ENCODE results near the gene SULT1A2. TPM values are rescaled to one million over a fixed set of nuclear protein-coding genes. Genes with fewer than 3 reads are reported as not detected.
"Not testable (repeated sequence)": the region's sequence is repeated elsewhere in the genome, so short reads cannot be mapped to it uniquely, and the experiment has no call there.

SULT1A2 gene
- not detected for total RNA-seq

DNA sequence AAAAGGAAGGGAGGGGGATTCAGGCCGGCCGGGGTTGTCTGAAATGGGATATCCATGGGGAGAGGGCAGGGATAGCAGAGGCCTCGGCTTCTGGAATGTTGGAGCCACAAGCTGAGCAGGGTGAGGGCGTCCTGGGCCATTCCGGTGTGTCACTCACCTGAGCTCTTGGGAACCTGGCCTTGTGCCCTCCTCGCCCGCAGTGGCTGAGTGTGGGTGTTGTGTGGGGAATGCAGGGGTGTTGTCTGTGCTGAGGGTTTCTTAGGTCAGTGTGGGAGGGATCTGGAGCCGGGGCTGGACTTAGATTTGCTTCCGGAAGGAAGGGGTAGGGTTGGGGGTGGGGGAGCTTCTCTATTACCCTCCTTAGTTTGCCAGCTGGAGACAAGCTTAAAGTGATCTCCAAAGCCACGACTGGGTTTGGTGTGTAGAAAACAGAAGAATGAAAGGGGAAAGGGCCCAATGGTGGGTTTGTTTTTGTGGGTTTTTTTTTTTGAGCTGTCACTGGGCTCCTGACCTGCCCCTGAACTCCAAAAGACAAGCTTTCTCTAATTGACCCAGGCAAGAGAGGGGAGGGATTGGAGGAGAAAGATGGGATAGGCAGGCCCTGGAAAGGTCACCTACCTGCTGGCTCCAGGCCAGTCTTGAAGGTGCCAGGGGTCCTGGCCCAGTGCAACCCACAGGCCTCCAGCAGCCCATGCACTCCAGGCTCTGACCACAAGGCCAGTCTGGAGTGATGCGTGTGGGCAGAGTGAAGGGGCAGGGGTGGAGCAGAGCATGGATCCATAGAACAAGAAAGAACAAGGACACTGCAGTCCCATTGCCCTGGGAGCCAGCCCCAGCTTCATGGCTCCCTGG, at the start of gene SULT1A2:
TSS of gene SULT1A2 (minus strand) at position 211 of the 852 bp plus-strand sequence. CDS start 1,120 bp downstream, outside the sequence.
- intact Hi-C loops (cut with DNase I), result no loop called here
- Histone ChIP-seq H3K27ac (no peak within 1 kb of the TSS), H3K4me3 (no peak within 1 kb of the TSS)

DNA sequence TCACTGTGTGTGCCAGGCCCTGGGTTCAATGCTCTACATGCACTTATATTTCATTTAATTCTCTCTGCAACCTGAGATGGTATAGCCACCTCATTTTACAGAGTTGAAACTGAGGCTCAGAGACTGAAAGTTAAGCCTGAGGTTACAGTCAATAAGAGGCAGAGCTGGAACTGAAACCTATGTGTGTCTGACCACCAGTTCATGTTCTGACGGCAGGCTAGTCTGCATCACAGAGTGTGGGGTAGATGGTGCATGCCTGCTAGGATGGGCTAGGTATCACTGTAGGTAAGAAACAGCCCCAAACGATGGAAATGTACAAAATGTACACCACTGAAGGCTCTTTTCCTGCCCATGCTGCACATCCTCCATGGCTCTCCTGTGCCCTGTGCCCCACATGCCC, 43.1 kb upstream of the SULT1A2 start:
- H3K36me3 ChIP-seq; H3K4me1 ChIP-seq; H3K9me3 ChIP-seq; DNase-seq (ENCODE audit: extremely low spot score in 2 of 2); H3K27me3 ChIP-seq; H3K4me3 ChIP-seq; H3K27ac ChIP-seq; intact Hi-C loops (cut with DNase I): not testable (repeated sequence)

More for the DNA sequence above, at the start of gene SULT1A2:
- Histone ChIP-seq H3K9me3 (no peaks in the 10 kb centered on the region), H3K4me1 (no peaks in the 10 kb centered on the region), H3K27me3 (no peaks in the 10 kb centered on the region), H3K36me3 (no peaks in the 10 kb centered on the region)
- no peak for DNase-seq (ENCODE audit: extremely low spot score in 2 of 2)
- no peak for TF ChIP-seq POLR2A (IDR thresholded peaks at IDR 0.05)
- TF ChIP-seq, protein P1, sequence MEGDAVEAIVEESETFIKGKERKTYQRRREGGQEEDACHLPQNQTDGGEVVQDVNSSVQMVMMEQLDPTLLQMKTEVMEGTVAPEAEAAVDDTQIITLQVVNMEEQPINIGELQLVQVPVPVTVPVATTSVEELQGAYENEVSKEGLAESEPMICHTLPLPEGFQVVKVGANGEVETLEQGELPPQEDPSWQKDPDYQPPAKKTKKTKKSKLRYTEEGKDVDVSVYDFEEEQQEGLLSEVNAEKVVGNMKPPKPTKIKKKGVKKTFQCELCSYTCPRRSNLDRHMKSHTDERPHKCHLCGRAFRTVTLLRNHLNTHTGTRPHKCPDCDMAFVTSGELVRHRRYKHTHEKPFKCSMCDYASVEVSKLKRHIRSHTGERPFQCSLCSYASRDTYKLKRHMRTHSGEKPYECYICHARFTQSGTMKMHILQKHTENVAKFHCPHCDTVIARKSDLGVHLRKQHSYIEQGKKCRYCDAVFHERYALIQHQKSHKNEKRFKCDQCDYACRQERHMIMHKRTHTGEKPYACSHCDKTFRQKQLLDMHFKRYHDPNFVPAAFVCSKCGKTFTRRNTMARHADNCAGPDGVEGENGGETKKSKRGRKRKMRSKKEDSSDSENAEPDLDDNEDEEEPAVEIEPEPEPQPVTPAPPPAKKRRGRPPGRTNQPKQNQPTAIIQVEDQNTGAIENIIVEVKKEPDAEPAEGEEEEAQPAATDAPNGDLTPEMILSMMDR (IDR thresholded peaks at IDR 0.05), result no peak
- TF ChIP-seq POLR2AphosphoS5 (IDR thresholded peaks at IDR 0.05; ENCODE audit: insufficient read depth in 1 of 2, low read depth in 1 of 2), result no peak

DNA sequence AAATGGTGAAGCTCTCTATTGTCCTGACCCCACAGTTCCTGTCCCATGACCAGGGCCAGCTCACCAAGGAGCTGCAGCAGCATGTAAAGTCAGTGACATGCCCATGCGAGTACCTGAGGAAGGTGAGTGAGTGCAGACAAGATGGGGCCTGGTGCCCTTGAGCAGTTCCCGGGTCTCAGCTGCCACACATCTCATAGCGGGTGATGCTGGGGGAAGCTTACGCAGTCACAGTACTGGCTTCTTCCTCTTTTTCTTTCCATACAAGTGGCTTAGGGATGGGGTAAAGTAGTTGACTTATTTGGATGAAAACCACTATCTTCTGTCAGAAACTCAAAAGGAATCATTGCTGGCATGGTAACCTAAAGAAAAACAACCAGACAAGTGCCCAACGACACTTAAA, 41.5 kb upstream of the SULT1A2 start:
- H3K36me3 ChIP-seq; DNase-seq (ENCODE audit: extremely low spot score in 2 of 2); H3K9me3 ChIP-seq; H3K4me3 ChIP-seq; H3K4me1 ChIP-seq; H3K27ac ChIP-seq; H3K27me3 ChIP-seq; intact Hi-C loops (cut with DNase I): not testable (repeated sequence)

DNA sequence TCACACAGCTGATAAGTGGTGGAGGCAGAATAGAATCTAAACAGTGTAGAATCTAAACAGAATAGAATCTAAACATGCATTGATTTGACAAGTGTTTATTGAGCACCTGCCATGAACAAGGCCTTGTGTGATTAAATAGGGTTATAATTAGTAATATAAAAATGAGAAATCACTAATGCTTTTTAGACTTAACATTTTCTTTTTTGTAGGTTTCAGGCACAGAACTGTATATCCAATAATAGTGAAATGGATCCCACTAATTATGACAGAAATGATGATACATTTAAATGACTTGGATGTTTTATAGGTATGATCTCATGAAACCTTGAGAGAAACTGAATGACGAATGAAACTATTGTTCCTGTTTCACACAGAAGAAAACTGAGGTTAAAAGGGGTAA, 40.9 kb upstream of the SULT1A2 start, which contains the start of gene NPIPB8:
TSS of gene NPIPB8 (plus strand) at position 301 of the 400 bp plus-strand sequence. CDS start 296 bp downstream, outside the sequence.
- DNase-seq (ENCODE audit: extremely low spot score in 2 of 2); H3K4me1 ChIP-seq; H3K9me3 ChIP-seq; intact Hi-C loops (cut with DNase I); H3K36me3 ChIP-seq; H3K27me3 ChIP-seq; H3K4me3 ChIP-seq; H3K27ac ChIP-seq: not testable (repeated sequence)

DNA sequence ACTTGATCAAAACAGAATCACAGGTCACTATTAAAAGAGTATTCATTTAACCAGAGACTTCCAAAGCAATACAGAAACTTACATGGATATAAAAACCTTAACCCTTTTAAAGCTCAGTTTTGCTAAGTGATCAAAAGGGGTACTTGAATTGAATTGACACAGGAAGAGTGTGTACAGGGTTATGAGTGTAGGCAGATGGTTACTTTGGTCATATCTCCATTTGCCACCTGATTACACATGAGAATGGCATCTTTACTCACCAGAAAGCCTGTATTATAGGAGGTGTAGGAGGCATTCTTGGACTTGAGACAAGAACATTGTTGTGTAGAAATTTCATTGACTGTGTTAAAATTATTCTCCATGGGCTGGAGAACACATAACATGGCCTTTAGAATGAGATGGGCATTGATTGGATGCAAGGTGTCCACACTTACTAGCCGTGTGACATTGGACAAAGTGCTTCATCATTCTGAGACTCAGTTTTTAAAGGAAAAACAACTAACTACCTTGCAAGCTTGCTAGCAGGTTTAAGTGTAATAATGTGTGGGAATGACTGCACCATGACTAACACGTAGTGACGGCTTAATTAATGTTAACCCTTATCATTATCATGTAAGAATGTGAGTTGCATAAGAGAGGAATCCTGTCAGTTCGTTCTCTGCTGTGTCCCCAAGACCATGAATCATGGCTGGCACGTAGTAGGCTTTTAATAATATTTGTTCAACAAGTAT, 39.4 kb upstream of the SULT1A2 start:
- H3K4me3 ChIP-seq; intact Hi-C loops (cut with DNase I); H3K27ac ChIP-seq: not testable (repeated sequence)

DNA sequence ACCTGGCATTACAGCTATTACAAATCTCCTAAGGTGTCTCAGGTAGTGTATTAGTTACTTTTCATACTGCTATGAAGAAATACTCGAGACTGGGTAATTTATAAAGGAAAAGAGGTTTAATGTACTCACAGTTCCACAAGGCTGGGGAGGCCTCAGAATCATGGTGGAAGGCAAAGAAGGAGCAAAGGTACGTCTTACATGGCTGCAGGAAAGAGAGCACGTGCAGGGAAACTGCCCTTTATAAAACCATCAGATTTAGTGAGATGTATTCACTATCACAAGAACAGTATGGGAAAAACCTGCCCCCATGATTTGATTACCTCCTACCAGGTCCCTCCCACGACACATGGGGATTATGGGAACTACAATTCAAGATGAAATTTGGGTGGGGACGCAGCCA, 34.1 kb upstream of the SULT1A2 start:
- intact Hi-C loops (cut with DNase I), result not testable (repeated sequence)

More for the DNA sequence above, 39.4 kb upstream of the SULT1A2 start:
- H3K27me3 ChIP-seq; H3K4me1 ChIP-seq; DNase-seq (ENCODE audit: extremely low spot score in 2 of 2); H3K9me3 ChIP-seq; H3K36me3 ChIP-seq: not testable (repeated sequence)

DNA sequence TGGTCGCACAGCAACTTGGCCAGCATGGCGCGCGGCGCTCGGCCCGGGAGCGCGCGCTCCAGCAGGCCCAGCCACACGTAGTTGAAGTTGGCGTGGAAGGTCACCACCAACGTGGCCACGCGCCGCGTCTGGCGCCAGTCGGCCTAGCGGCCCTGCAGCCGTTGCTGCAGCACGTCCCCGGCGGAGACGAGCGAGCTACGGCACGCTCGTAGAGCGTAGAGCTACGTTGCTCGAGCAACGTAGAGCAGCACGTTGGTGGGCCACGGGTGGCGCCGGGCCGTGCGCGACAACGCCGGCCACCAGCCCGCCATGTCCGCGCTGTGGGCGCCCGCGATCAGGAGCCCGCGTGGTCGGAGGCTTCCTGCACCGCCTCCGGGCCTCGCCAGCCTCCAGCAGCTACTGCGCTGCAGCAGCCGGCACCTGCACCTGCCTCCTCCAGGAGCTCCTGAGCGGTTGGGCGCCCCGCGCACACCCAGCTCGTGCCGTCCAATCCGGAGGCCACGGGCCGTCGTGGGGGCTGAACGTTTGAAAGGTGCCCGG, 26.4 kb upstream of the SULT1A2 start:
- Histone ChIP-seq H3K27ac (no peak overlapping the region), H3K4me3 (peak overlapping the region; percentile 42 to 50), H3K36me3 (no peaks in the 10 kb centered on the region), H3K4me1 (no peaks in the 10 kb centered on the region), H3K27me3 (no peaks in the 10 kb centered on the region), H3K9me3 (no peaks in the 10 kb centered on the region)
- DNase-seq (ENCODE audit: extremely low spot score in 2 of 2), result no peak
- TF ChIP-seq, protein P1 (IDR thresholded peaks at IDR 0.05), result no peak
- TF ChIP-seq POLR2AphosphoS5 (IDR thresholded peaks at IDR 0.05; ENCODE audit: insufficient read depth in 1 of 2, low read depth in 1 of 2), result no peak
- no peak for TF ChIP-seq POLR2A (IDR thresholded peaks at IDR 0.05)
- intact Hi-C loops (cut with DNase I), result no loop called here

More for the DNA sequence above, 34.1 kb upstream of the SULT1A2 start:
- H3K36me3 ChIP-seq; H3K9me3 ChIP-seq; H3K4me1 ChIP-seq; H3K27me3 ChIP-seq; H3K27ac ChIP-seq; DNase-seq (ENCODE audit: extremely low spot score in 2 of 2); H3K4me3 ChIP-seq: not testable (repeated sequence)

DNA sequence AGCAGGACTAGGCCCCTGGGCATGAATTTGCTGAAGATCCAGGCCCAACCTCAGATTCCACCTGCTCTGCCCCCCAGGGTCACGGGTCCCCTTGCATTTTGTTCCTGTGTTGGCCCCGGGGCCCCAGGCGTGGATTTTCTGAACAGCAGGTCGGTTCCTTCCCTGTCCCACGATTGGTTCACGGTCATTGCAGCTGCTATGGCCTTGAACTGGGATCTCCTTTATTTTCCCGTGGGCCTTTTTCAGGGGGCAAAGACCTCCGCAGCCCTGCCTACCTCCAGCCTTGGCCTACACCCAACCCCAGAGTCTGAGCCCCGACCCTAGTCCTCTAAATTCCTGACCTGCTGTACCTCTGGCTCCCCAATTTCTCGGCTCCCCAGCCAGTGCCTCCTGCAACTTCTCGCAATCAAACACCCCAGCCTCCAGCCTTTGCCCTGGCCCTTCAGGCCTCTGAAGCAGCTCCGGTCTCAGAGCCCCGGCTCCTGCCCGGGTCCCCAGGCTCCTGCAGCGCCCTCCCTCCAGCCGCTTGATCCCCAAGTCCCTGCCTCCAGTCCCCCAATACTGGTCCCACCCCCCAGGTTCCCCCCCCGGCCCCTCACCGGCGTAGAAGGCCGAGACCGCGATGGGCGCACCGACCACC, 25.8 kb upstream of the SULT1A2 start:
- H3K27ac ChIP-seq; DNase-seq (ENCODE audit: extremely low spot score in 2 of 2); intact Hi-C loops (cut with DNase I); H3K27me3 ChIP-seq; H3K9me3 ChIP-seq; H3K4me1 ChIP-seq; H3K36me3 ChIP-seq: not testable (repeated sequence)
- H3K4me3 ChIP-seq, result peak overlapping the region; percentile 42 to 50

Measured in vagina (tissue), 2 donors.